GM21381 (cell line): ENCODE results near the gene SLC47A2.

Source experiments
- ATAC-seq: cut with Tn5 transposase; IDR thresholded peaks from one replicate; pipeline ENCODE4 v1.9.1; 2021; ENCODE audit warnings: mild to moderate bottlenecking, moderate library complexity; ENCODE audit not compliant: unreplicated experiment

Gene SLC47A2

DNA sequence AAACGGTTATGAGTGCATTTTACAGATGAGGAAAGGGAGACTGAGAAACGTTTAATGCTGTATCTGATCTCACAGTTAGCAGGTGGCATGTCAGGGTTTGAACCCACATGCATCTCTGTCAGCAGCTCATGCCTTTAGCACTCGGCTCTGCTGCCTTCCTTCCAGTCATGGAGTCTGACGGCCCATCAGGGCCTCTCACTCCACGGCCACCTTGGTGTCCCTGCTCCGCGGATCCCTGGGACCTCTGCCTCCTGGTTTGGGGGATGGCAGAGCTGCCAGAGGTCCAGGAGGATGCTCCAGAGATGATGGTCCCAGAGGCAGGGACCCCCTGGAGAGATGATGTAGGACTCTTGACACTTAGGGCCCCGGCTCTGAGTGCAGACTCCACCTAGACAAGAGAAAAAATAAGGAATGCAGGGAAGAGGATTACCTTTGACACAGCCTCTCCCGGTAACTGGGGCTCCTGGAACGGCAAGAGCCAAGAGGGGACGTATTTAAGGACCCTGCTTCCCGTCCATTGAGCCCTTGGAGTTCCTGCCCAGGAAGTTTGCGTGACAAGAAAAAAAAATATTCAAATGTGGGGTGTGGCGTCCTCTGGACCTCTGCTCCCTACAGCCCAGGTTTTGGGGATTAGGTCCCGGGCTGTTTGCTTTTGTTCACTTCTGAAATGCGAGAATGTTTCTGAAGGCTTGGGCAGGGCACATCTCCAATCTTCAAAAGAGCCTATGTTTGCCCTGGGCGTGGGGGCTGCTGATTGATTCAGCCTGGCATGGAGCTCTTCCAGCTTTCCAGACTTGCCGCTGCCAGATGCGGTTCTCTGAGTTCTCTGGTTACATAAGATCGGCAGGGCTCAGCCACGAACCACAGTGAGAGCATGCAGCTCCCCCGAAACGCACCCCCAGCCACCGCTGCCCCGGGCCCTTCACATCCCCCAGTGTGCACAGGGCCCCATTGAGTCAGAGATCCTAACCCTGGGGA is 31.7 kb upstream of the SLC47A2 start, which contains the start of gene ALDH3A1:
Gene ALDH3A1, minus strand, starts transcription at position 470 of the 978 bp plus-strand sequence. CDS start 3,169 bp downstream, outside the sequence.
- ATAC-seq, result no peak

DNA sequence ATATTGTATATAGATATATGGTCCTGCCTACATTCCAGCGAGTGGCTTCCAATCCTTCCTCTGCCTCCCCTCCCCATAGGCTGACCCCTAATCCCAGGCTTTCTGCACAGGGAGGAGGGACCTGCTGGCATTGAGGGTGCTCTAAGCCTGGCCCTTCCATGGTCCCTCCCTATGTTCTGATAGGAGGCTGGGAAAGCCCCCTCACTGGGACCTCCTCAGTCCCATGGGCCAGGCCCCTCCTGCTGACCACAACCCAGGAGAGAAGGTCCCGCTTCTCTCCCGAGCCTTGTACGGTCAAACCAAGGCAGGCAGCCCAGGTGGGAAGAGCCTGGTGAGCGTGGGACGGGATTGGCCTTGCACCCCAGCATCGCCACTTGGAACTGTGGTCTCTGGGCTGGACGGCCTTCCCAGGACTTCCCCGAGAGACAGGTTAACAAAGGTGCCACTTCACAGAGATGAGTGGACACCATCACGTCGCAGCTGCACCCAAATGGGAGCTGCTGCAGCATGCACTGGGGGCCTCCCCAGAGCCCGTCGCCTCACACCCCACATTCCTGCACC is 30.9 kb upstream of the SLC47A2 start:
- no peak for ATAC-seq

DNA sequence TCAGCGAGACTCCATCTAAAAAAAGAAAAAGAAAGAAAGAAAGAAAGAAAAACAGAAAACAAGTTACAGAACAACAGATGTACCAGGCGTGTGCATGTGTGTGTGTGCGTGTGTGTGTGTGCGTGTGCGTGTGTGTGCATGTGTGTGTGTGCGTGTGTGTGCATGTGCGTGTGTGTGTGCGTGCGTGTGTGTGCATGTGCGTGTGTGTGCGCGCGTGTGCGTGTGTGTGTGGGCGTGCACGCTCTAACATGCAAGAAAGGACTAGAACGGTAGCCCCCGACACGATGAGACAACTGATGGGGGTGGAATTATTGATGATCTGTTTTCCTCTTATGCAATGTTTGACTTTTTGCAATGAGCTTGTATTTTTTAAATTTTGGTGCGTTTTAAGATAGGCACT is 30.1 kb upstream of the SLC47A2 start:
- ATAC-seq, result no peak

- no peak for ATAC-seq
Measured at GRCh38 chr17:19744922-19745757, 28.8 kb upstream of the SLC47A2 start.

GRCh38 chr17:19744492-19744891 is 28.1 kb upstream of the SLC47A2 start:
- ATAC-seq, result no peak

DNA sequence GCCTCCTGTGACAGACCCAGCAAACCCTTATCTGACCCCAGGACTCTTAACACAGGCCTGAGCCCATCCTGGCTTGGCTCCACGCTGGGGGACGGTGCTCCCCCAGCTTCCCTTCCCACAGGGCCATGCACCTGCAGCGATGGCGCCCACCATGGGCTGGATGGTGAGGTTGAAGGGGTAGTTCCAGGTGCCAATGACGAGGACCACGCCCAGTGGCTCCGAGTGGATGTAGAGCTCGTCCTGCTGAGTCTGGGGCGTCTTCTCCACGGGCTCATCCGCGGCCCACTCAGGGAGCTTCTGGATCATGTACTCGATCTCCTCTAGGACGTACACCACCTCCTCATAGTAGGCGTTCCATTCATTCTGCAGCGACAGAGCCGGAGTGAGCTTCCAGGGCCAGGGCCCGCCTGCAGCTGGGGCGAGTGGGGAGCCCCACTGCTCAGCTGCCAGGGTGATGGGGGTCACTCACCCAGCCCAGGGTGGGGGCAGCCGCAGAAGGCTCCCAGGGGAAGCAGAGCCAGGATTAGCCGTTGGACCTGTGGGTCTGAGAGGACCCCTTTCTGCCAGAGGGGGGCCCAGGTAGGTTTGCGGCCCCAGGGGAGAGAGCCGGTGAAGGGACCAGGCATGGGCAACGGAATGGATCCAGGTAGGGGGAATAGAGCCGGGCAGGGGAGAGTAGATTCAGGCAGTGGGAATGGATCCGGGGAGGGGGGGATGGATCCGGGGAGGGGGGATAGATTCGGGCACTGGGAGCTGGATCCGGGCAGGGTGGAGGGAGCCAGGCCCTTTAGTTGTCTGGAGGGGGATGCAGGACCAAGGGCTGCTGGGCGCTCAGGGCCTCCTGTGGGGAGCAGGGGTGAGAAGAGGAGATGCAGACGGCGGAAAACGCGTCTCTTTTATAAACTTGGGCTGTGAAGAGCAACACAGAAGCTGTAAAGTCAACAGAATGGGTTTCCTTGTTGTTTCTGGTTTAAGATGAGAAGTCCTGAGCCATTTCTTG is 27.0 kb upstream of the SLC47A2 start:
- no peak for ATAC-seq

DNA sequence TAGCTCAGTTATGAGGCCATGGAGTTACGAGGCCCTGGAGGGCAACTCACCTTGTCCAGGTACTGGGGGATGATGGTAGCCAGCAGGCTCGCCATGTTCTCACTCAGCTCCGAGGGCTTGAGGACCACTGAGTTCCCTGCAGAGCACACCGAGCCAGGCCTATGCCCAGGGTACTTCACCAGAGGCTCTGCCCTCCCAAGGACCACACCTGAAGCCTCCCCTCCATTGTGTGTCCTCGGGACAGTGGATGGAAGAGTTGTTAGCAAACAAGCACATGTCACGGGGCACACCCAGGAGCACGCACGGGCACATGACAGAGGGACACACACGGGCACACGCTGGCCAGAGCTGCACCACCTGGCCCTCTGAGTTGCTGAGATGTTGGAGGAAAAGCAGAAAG is 26.1 kb upstream of the SLC47A2 start:
- no peak for ATAC-seq

DNA sequence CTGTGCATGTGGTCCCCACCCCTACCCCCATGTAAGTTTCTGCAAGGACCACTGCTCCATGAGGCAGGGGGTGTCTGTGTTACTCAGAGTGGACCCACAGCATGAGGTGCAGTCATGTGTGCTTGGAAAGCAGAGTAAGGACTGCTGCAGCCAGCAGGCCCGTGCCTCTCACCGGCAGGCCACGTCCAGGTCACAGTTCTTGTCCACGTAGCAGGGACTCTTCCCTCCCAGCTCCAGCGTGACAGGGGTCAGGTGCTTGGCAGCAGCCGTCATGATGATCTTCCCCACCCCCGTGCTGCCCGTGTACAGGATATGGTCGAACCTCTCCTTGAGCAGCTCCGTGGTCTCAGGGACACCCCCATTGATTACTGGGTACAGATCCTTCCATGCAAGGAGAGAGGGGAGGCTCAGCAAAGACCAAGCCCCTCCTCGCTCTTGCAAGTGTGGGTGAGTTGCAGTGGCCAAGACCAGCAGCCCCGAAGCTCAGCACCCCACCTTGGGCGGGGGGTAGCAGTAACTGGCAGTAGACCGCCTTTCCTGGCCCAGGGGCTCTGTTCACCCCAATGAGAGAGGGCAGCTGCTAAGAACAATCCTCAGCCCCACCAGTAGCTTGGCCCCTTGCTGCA is 25.6 kb upstream of the SLC47A2 start:
- no peak for ATAC-seq

DNA sequence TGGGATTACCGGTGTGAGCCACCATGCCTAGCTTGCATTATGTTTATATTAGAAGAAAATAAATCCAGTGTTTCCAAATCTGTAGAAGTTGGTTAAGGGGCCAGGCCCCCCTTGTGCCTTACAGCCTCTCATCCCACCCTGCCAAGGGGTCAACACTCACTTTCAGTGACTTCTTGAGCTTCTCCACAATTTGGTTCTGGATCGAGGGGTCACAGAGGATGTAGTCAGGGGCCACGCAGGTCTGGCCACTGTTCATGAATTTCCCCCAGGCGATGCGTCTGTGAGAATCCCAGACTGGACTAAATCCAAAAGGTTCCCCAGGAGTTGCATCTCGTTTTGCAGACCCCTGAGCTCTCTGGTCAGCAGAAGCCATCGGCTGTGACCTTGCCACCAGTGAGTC is 24.5 kb upstream of the SLC47A2 start:
- ATAC-seq, result no peak

GRCh38 chr17:19739241-19740201 is 23.1 kb upstream of the SLC47A2 start:
- no peak for ATAC-seq

- ATAC-seq, result no peak
Measured at GRCh38 chr17:19738757-19739156, 22.4 kb upstream of the SLC47A2 start.

GRCh38 chr17:19738073-19738449 is 21.7 kb upstream of the SLC47A2 start:
- no peak for ATAC-seq

DNA sequence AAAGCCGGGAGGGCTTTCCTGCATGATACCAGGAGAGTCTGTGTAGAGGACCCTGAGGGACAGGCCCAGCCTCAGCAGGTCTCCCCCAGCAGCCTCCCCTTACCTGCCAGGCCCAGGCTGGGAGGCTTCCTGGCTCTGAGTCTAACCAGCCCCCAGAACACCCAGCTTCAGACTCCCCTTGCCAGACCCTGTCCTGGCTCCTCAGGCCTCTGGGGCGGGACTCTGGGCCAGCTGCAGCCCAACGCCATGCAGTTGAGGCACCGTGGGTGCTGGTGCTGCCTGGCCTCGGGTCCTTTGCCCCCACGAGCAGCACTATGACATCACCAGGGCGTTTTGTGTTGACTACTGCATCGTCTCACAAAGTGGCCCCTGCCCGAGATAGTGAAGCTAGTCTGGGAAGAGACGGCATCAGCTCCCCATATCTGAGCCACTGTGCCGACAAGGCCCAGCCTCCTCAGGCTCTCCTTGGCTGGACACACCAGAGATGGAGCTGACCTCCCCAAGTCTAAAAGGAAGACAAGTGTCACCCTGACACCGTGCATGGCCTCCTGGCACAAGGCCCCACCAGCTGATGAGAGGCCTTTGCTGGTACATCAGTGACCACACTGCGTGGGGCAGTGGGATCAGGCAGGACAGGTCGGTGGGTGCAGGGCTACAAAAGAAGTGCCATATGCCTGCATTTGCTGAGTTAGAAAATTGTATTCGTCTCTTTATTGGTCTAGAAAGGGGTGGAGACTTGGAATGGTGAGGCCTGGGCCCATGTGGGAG is 21.1 kb upstream of the SLC47A2 start:
- no peak for ATAC-seq

DNA sequence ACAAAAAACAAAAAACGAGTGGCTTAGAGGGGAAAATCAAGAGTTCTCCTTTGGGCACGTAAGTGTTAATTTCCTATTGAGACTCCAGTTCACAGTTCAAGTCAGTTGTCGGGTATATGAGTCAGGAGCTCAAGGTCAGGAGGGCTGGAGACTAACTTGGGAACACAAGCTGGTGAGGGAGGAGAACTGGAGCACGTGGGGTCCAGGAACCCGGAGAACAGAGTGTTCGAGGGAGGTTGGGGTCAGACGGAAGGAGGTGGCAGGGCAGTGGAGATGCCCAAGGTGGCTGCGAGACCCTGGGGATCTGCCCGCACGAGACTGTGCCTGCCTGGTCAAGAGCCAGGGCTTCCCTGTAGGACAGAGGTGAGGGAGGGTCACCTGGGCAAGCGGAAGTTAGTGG is 19.7 kb upstream of the SLC47A2 start:
- no peak for ATAC-seq

DNA sequence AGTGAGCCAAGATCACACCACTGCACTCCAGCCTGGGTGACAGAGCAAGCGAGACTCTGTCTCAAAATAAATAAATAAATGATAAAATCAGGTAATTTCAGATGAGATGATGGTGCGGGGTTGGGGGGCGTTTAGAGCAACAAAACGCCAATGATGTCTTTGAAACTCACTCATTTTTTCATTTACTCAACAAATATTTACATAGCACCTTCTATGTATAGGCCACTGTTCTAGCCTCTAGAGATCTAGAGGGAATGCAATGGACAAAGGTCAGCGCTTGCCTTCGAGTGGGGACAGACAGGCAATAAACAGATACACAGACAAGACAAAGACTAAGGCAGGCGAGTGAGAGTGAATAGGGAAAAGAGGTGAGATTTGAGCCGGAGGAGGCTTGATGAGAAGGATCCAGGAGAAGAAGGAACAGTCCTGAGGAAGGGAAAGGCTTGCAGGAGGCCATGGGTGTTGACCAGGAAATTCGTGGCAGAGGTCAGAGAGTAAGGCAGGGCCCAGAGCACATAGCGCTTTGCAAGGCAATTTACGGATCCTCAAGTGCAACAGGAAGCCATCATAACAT is 17.7 kb upstream of the SLC47A2 start:
- no peak for ATAC-seq

DNA sequence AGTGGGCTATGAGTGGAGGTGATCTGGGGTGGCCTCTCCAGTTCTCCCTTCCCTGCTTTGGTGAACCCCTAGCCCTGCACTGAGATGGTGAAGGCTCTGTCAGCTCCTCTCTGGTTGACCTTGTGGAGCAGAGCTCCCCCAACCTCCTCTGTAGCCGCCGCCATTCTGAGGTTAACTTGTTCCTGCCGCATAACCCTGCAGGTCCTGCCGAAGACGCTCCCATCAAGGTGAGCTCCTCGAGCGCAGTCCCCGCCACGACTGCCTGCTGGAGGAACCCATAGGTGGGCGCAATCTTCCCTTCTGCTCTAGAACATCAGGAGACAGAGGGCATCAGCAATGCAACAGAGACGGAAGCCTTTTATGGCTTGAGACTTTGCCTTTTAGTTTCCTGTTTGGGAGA is 15.2 kb upstream of the SLC47A2 start:
- no peak for ATAC-seq

DNA sequence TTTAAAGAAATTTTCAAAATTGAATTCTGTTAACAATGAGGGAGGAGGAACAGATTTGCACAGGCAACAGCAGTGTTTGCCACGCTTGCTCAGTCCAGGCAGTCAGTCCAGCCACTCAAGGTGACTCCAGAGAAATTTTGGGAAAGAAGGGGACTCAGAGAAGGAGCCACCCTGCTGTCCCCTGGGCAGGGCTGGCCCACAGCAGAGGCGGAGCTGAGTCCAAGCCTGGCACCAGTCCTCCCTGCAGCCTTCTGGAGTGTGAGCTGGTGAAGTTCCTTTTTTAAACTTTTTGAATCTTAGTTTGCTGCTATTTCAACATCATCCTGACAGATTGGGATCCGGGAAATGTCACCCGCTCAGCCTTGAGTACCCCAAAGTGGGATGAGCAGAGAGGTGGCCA is 14.5 kb upstream of the SLC47A2 start:
- ATAC-seq, result no peak

DNA sequence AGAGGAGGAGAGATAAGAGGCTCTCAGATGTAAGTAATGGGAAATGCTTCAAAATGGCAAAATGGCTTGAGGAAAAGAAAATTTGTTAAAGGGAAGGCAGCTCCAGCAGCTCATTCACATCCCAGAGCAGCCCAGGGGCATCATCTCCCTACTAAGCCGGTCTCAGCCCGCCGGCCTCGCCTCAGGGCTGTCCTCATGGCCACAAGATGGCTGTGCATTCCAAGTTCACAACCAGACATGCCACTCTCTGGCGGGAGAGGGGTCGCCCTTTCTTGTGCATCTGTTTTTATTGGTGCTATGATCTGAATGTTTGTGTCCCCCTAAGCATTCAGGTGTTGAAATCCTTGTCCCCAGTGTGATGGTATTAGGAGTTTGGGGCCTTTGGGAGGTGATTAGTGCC is 13.5 kb upstream of the SLC47A2 start:
- no peak for ATAC-seq
